ENCODE data around the gene PTPRD. TPM values are rescaled to one million over a fixed set of nuclear protein-coding genes. Genes with fewer than 3 reads are reported as not detected.

PTPRD gene
- polyA plus RNA-seq, 1 experiment, result 0.39 TPM

DNA sequence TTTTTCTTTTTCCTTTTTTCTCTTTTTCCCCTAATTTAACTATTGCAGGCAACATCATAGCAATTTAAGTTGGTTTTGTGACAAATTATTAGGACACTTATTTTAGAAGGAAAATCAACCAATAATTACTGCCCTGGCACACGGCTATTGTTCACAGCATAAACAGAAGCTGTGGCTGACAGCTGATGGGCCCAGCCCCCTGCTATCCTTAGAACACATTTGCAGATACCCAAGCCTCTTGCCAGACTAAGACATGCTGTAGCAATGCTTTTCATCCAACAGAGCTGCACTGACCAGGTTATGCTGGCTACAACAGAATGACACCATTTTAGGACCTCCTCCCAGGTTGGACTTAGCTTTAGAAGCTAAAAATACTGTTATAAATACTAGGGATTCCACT, 1960.5 kb downstream of the PTPRD start:
- no peaks in the 10 kb centered on the region for H3K27me3 ChIP-seq (ENCODE audit: control insufficient read depth, insufficient read depth, low read length)
- no peak overlapping the region for H3K4me3 ChIP-seq (ENCODE audit: low read depth, low read length)
- TF ChIP-seq, protein P1, sequence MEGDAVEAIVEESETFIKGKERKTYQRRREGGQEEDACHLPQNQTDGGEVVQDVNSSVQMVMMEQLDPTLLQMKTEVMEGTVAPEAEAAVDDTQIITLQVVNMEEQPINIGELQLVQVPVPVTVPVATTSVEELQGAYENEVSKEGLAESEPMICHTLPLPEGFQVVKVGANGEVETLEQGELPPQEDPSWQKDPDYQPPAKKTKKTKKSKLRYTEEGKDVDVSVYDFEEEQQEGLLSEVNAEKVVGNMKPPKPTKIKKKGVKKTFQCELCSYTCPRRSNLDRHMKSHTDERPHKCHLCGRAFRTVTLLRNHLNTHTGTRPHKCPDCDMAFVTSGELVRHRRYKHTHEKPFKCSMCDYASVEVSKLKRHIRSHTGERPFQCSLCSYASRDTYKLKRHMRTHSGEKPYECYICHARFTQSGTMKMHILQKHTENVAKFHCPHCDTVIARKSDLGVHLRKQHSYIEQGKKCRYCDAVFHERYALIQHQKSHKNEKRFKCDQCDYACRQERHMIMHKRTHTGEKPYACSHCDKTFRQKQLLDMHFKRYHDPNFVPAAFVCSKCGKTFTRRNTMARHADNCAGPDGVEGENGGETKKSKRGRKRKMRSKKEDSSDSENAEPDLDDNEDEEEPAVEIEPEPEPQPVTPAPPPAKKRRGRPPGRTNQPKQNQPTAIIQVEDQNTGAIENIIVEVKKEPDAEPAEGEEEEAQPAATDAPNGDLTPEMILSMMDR (IDR thresholded peaks at IDR 0.05; ENCODE audit: insufficient read depth, low read depth, low read length), result no peak
- POLR2A ChIA-PET, result no interaction called here
- no peaks in the 10 kb centered on the region for H3K36me3 ChIP-seq (ENCODE audit: control insufficient read depth, insufficient read depth, low read length)
- DNase-seq (ENCODE audit: low read depth), result no peak
- CTCF ChIA-PET, result no interaction called here

DNA sequence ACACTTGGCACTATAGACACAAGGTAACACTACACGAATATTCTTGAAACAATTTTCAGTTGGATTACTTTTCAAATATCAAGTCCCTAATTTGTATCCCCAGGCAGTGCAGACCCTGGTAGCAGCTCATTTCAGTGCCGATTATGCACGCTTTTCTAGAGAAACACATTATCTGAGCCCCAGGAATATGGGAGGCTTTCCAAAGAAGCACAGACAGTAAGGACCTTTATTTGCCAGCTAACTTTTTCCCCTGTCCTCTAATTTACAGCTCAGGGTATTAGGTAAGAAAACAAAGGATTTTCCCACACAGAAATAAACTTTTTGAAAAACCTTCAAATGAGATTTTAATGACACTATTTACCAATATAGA, 1961.0 kb downstream of the PTPRD start:
- POLR2A ChIA-PET, result no interaction called here
- no peaks in the 10 kb centered on the region for H3K36me3 ChIP-seq (ENCODE audit: control insufficient read depth, insufficient read depth, low read length)
- CTCF ChIA-PET, result no interaction called here
- H3K4me3 ChIP-seq (ENCODE audit: low read depth, low read length), result no peak overlapping the region
- DNase-seq (ENCODE audit: low read depth), result no peak
- TF ChIP-seq, protein P1 (IDR thresholded peaks at IDR 0.05; ENCODE audit: insufficient read depth, low read depth, low read length), result no peak
- no peaks in the 10 kb centered on the region for H3K27me3 ChIP-seq (ENCODE audit: control insufficient read depth, insufficient read depth, low read length)

DNA sequence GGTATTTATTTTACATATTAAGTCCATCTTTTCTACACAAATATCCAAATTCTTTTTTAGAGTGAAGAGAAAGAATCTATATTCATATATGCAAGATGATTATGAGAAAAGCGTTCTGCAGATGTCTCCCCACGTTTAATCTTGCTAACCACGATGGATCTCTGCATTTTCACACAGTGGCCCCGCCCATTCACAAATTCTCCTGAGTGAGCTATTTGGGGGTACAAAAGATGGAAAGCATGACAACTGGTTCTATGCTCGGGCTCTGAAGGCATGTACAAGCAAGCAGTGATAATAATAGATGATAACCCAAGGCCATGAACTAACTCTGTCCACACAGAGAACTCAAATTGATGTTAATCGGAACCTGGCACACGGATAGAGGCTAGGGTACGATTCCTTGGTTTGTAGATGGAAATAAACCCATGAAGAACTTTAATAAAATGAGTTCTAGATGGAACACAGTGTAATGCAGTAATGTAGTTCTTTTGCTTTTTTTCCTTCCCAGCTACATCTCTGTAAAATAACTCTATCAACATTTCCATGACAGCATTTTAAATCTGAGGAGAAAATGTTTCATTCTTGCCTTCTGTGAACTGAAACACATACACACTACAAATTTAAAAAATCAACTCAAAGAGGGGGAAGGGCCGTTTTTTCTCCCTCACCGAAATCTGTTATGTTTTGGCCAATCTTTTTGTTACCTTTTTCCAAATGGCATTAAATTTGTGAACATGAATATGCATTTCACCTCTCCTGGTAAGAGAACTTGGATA, 1961.5 kb downstream of the PTPRD start:
- TF ChIP-seq, protein P1 (IDR thresholded peaks at IDR 0.05; ENCODE audit: insufficient read depth, low read depth, low read length), result no peak
- CTCF ChIA-PET, result no interaction called here
- POLR2A ChIA-PET, result no interaction called here

DNA sequence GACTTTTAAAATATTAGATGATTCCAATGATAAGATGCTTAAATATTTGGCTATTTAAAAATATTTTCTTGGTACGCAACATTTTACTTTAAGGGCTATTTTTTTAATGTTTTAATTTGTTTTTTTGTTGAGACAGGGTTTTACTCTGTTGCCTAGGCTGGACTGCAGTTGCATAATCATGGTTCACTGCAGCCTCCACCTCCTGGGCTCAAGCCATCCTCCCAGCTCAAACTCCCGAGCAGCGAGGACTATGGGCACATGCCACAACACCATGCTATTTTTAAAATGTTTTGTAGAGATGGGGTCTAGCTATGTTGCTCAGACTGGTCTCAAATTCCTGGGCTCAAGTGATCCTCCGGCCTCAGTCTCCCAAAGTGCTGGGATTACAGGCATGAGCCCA, 1963.0 kb downstream of the PTPRD start:
- ChIA-PET POLR2A (no interaction called here), CTCF (no interaction called here)
- Histone ChIP-seq H3K36me3 (ENCODE audit: control insufficient read depth, insufficient read depth, low read length) (no peaks in the 10 kb centered on the region), H3K27me3 (ENCODE audit: control insufficient read depth, insufficient read depth, low read length) (no peaks in the 10 kb centered on the region), H3K4me3 (ENCODE audit: low read depth, low read length) (no peak overlapping the region)
- DNase-seq (ENCODE audit: low read depth), result no peak
- TF ChIP-seq, protein P1 (IDR thresholded peaks at IDR 0.05; ENCODE audit: insufficient read depth, low read depth, low read length), result no peak

More for the DNA sequence above, 1961.5 kb downstream of the PTPRD start:
- no peaks in the 10 kb centered on the region for H3K36me3 ChIP-seq (ENCODE audit: control insufficient read depth, insufficient read depth, low read length)
- no peak overlapping the region for H3K4me3 ChIP-seq (ENCODE audit: low read depth, low read length)
- no peak for DNase-seq (ENCODE audit: low read depth)
- H3K27me3 ChIP-seq (ENCODE audit: control insufficient read depth, insufficient read depth, low read length), result no peaks in the 10 kb centered on the region

DNA sequence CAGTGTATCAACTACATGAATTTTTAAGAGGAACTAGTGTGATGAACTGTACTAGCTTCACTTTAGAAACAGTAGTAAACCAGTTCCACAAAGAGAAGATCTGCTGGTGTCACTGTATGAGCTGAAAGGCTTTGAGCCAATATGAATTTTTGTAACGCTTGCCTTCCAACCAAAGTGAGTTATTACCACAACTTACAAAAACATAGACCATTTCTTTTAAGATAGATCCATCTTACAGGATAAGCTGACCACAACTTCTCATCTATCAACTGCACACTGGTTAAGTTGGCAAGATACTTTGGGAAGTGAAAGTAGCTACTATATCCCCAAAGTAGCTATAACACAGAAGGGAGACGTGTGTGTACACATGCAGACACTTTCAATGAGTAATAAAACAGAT, 1963.6 kb downstream of the PTPRD start:
- TF ChIP-seq, protein P1 (IDR thresholded peaks at IDR 0.05; ENCODE audit: insufficient read depth, low read depth, low read length), result no peak
- Histone ChIP-seq H3K36me3 (ENCODE audit: control insufficient read depth, insufficient read depth, low read length) (no peaks in the 10 kb centered on the region), H3K4me3 (ENCODE audit: low read depth, low read length) (no peak overlapping the region), H3K27me3 (ENCODE audit: control insufficient read depth, insufficient read depth, low read length) (no peaks in the 10 kb centered on the region)
- no peak for DNase-seq (ENCODE audit: low read depth)
- CTCF ChIA-PET, result no interaction called here
- POLR2A ChIA-PET, result no interaction called here
